IMR-90 (cell line): Measurements from ENCODE around the gene CTSO. TPM values are rescaled to one million over a fixed set of nuclear protein-coding genes. Genes with fewer than 3 reads are reported as not detected.

ENCODE experiments used
- ATAC-seq: fragments of 200-7000 bp; cut with Tn5 transposase; 2 replicates; pipeline ENCODE4 v1.9.1; 2020; ENCODE audit warnings: low read depth, mild to moderate bottlenecking, moderate library complexity
- BruUV-seq: library from RNA; stranded (reverse); fragments of 400-500 nt; replicated peaks from 2 replicates; lab custom pipeline; 2021; lab: Mats Ljungman, UMichigan
- CTCF ChIA-PET: fragments of 300-600 bp; formaldehyde crosslinking; extraction: SDS; loops from one replicate; lab custom pipeline; 2021; ENCODE audit warnings: antibody characterized with exemption; lab: Yijun Ruan, JAX
- POLR2A ChIA-PET: fragments of 300-600 bp; sonication (Branson Sonifier 250); formaldehyde crosslinking; loops from one replicate; lab custom pipeline; 2022; ENCODE audit warnings: antibody characterized with exemption; ENCODE audit not compliant: unreplicated experiment; lab: Charles Lee
- DNase-seq: peaks from one replicate; pipeline ENCODE4 v3.0.0; 2013
- H2AFZ ChIP-seq: replicated peaks from 2 replicates; pipeline ENCODE3; 2013; ENCODE audit warnings: low read length, mild to moderate bottlenecking; ENCODE audit not compliant: poor library complexity
- H2AK5ac ChIP-seq: 2 replicates; pipeline ENCODE4 v1.6.1; 2013; ENCODE audit warnings: low read depth, low read length, inconsistent platforms
- H2AK9ac ChIP-seq: replicated peaks from 2 replicates; pipeline ENCODE3; 2013; ENCODE audit warnings: mild to moderate bottlenecking, low read depth, low read length, moderate library complexity; ENCODE audit not compliant: poor library complexity
- H2BK120ac ChIP-seq: 2 replicates; pipeline ENCODE4 v1.6.1; 2013; ENCODE audit warnings: low read depth, low read length, inconsistent platforms
- H2BK15ac ChIP-seq: 3 replicates; pipeline ENCODE4 v1.6.1; 2013; ENCODE audit warnings: low read depth, low read length, inconsistent platforms
- H2BK20ac ChIP-seq: 2 replicates; pipeline ENCODE4 v1.6.1; 2013; ENCODE audit warnings: low read depth, mild to moderate bottlenecking, inconsistent platforms, low read length, moderate library complexity
- H2BK5ac ChIP-seq: 2 replicates; pipeline ENCODE4 v1.6.1; 2013; ENCODE audit warnings: mild to moderate bottlenecking, low read depth, low read length, inconsistent platforms; ENCODE audit not compliant: poor library complexity, severe bottlenecking
- H3K14ac ChIP-seq: replicated peaks from 2 replicates; pipeline ENCODE4 v1.6.1; 2013; ENCODE audit warnings: low read depth, low read length, inconsistent platforms
- H3K18ac ChIP-seq: 2 replicates; pipeline ENCODE4 v1.6.1; 2013; ENCODE audit warnings: low read depth, low read length, control low read depth
- H3K23ac ChIP-seq: 2 replicates; pipeline ENCODE4 v1.6.1; 2013; ENCODE audit warnings: low read depth, low read length, inconsistent platforms
- H3K27ac ChIP-seq: 2 replicates; pipeline ENCODE4 v1.5.1; 2013; ENCODE audit warnings: mild to moderate bottlenecking, control low read depth, low read length; ENCODE audit not compliant: insufficient read depth
- H3K27me3 ChIP-seq: 2 replicates; pipeline ENCODE4 v1.6.1; 2013; ENCODE audit warnings: low read length; ENCODE audit not compliant: control insufficient read depth, insufficient read depth
- H3K36me3 ChIP-seq: 2 replicates; pipeline ENCODE4 v1.6.1; 2013; ENCODE audit warnings: low read length, mixed read lengths; ENCODE audit not compliant: control insufficient read depth, insufficient read depth
- H3K4ac ChIP-seq: 2 replicates; pipeline ENCODE4 v1.6.1; 2013; ENCODE audit warnings: low read depth, low read length, inconsistent platforms
- H3K4me1 ChIP-seq: 2 replicates; pipeline ENCODE4 v1.6.1; 2013; ENCODE audit warnings: low read length, mixed read lengths; ENCODE audit not compliant: control insufficient read depth, insufficient read depth
- H3K4me2 ChIP-seq: 2 replicates; pipeline ENCODE4 v1.6.1; 2013; ENCODE audit warnings: low read depth, mild to moderate bottlenecking, control low read depth, low read length, moderate library complexity
- H3K4me3 ChIP-seq: 2 replicates; pipeline ENCODE4 v1.5.1; 2013; ENCODE audit warnings: low read depth, mild to moderate bottlenecking, control low read depth, low read length, moderate library complexity; ENCODE audit not compliant: insufficient read depth
- H3K56ac ChIP-seq: 2 replicates; pipeline ENCODE4 v1.6.1; 2013; ENCODE audit warnings: low read length, inconsistent platforms; ENCODE audit not compliant: insufficient read depth; ENCODE audit errors: extremely low read depth
- H3K79me1 ChIP-seq, 2 experiments: 2 replicates each; pipeline ENCODE4 v1.6.1; 2013; ENCODE audit warnings: low read length in 2 of 2, inconsistent platforms in 1 of 2, low read depth in 1 of 2
- H3K9ac ChIP-seq: 2 replicates; pipeline ENCODE4 v1.6.1; 2013; ENCODE audit warnings: low read depth, low read length, control low read depth
- H3K9me1 ChIP-seq: 2 replicates; pipeline ENCODE4 v1.6.1; 2013; ENCODE audit warnings: low read length, inconsistent platforms; ENCODE audit not compliant: insufficient read depth
- H3K9me3 ChIP-seq: 2 replicates; pipeline ENCODE4 v1.6.1; 2013; ENCODE audit warnings: low read length; ENCODE audit not compliant: control insufficient read depth, insufficient read depth
- H4K20me1 ChIP-seq: 2 replicates; pipeline ENCODE4 v1.6.1; 2013; ENCODE audit warnings: low read length, inconsistent platforms; ENCODE audit not compliant: insufficient read depth
- H4K5ac ChIP-seq: 2 replicates; pipeline ENCODE4 v1.6.1; 2013; ENCODE audit warnings: mild to moderate bottlenecking, low read depth, low read length, control low read depth
- H4K8ac ChIP-seq, 2 experiments: 2 replicates each; pipeline ENCODE4 v1.6.1; 2013; ENCODE audit warnings: low read depth in 2 of 2, low read length in 2 of 2, control low read depth in 1 of 2, inconsistent platforms in 1 of 2
- H4K91ac ChIP-seq: 2 replicates; pipeline ENCODE4 v1.6.1; 2013; ENCODE audit warnings: low read depth, low read length, inconsistent platforms; ENCODE audit not compliant: insufficient read depth
- BHLHE40 ChIP-seq: fragments of 150-350 bp; IDR thresholded peaks from 2 replicates; pipeline ENCODE4 v1.6.1; 2016; ENCODE audit warnings: mild to moderate bottlenecking, low read depth, low read length
- CEBPB ChIP-seq: IDR thresholded peaks from 2 replicates; pipeline ENCODE4 v1.6.1; 2012; ENCODE audit warnings: low read depth, low read length, improper control_type of control experiment
- CHD1 ChIP-seq: IDR thresholded peaks from 2 replicates; pipeline ENCODE4 v1.6.1; 2012; ENCODE audit warnings: low read depth, low read length, improper control_type of control experiment
- CTCF ChIP-seq: conservative IDR thresholded peaks from 2 replicates; pipeline ENCODE4 v1.5.1; 2012; ENCODE audit warnings: mild to moderate bottlenecking, low read depth, low read length, improper control_type of control experiment
- ELK1 ChIP-seq: fragments of 150-350 bp; IDR thresholded peaks from 2 replicates; pipeline ENCODE4 v1.6.1; 2016; ENCODE audit warnings: low read depth, mild to moderate bottlenecking, low read length, moderate library complexity, borderline replicate concordance
- FOS ChIP-seq: fragments of 150-350 bp; IDR thresholded peaks from 2 replicates; pipeline ENCODE4 v1.6.1; 2016; ENCODE audit warnings: low read depth, low read length
- MAFK ChIP-seq: IDR thresholded peaks from 2 replicates; pipeline ENCODE4 v1.6.1; 2012; ENCODE audit warnings: low read depth, low read length, improper control_type of control experiment
- NFE2L2 ChIP-seq: fragments of 150-350 bp; IDR thresholded peaks from 2 replicates; pipeline ENCODE4 v1.6.1; 2016; ENCODE audit warnings: low read depth, mild to moderate bottlenecking, low read length
- POLR2A ChIP-seq: IDR thresholded peaks from 2 replicates; pipeline ENCODE4 v1.6.1; 2012; ENCODE audit warnings: mild to moderate bottlenecking, low read depth, low read length
- RAD21 ChIP-seq: IDR thresholded peaks from 2 replicates; pipeline ENCODE4 v1.6.1; 2012; ENCODE audit warnings: low read length, improper control_type of control experiment
- RFX5 ChIP-seq: IDR thresholded peaks from 2 replicates; pipeline ENCODE4 v1.8.0; 2012; ENCODE audit warnings: low read depth, mild to moderate bottlenecking, low read length, moderate library complexity
- SMC3 ChIP-seq: fragments of 150-350 bp; IDR thresholded peaks from 2 replicates; pipeline ENCODE4 v1.6.1; 2016; ENCODE audit warnings: low read depth, mild to moderate bottlenecking, antibody characterized with exemption, low read length, moderate library complexity
- USF2 ChIP-seq: fragments of 150-350 bp; IDR thresholded peaks from 2 replicates; pipeline ENCODE4 v1.6.1; 2017; ENCODE audit warnings: mild to moderate bottlenecking, antibody characterized with exemption, low read length, low read depth
- WGBS, 2 experiments: methylation state at CpG; one replicate each; pipeline versions ENCODE4 v1.1.5 to v1.1.7; 2013; ENCODE audit warnings: missing lambda C conversion rate in 2 of 2; ENCODE audit not compliant: insufficient read length in 1 of 2; ENCODE audit errors: extremely low coverage in 2 of 2; 5-methylcytosine and 5-hydroxymethylcytosine counted together
- dilution Hi-C: fragments of 300-500 bp; cut with HindIII; formaldehyde crosslinking; loops from one replicate; pipeline ENCODE4 v1.14.3; 2018; ENCODE audit warnings: low sequenced_read_pairs; ENCODE audit not compliant: unreplicated experiment
- in situ Hi-C: fragments of 300-500 bp; cut with MboI; formaldehyde crosslinking; loops from 3 replicates; pipeline ENCODE4 v1.14.3; 2019; ENCODE audit warnings: low sequenced_read_pairs, inconsistent platforms, mixed read lengths
- intact Hi-C: fragments of 100-400 bp; cut with micrococcal nuclease; formaldehyde crosslinking; loops from 2 replicates; pipeline ENCODE4 v1.10.0; 2022
- polyA plus RNA-seq, 3 experiments: library from polyadenylated mRNA; depleted of rRNA; stranded (reverse); fragments of >200 nt; gene quantifications; 2 replicates each; pipeline ENCODE4 v1.2.3, GENCODE V29; 2012; ENCODE audit warnings: low replicate concordance in 1 of 3
- total RNA-seq: library from RNA; depleted of rRNA; stranded (reverse); fragments of >200 nt; gene quantifications from 2 replicates; pipeline ENCODE4 v1.2.3, GENCODE V29; 2012

Gene CTSO
- total and polyA plus RNA-seq, 2 of the 4 experiments (the other 2 are of a cell fraction) = 2.9 to 3.9 TPM

- H2BK120ac ChIP-seq = no peak overlapping the region
- in situ Hi-C loops = no loop called here
- dilution Hi-C loops = no loop called here
- BruUV-seq = no TSS peak
- ChIA-PET POLR2A (no interaction called here), CTCF (no interaction called here)
- WGBS, 2 experiments = no CpG with 5 or more reads among the region's 3 CpGs
- no peak overlapping the region for H2AFZ ChIP-seq
- no peak overlapping the region for H2BK15ac ChIP-seq
- H4K8ac ChIP-seq = no peak overlapping the region
- no peak overlapping the region for H2BK20ac ChIP-seq
- H3K23ac ChIP-seq = no peak overlapping the region
- H3K14ac ChIP-seq = no peak overlapping the region
- intact Hi-C loops = no loop called here
- no peak overlapping the region for H2AK5ac ChIP-seq
- no peaks in the 10 kb centered on the region for H3K9me3 ChIP-seq
- no peak overlapping the region for H3K4me2 ChIP-seq
- H3K18ac ChIP-seq = no peak overlapping the region
- H3K36me3 ChIP-seq = no peaks in the 10 kb centered on the region
- no peak overlapping the region for H3K4me3 ChIP-seq
- H2AK9ac ChIP-seq = no peak overlapping the region
- ATAC-seq (no peak), DNase-seq (no peak)
- H3K79me1 ChIP-seq = no peaks in the 10 kb centered on the region
- no peaks in the 10 kb centered on the region for H3K9me1 ChIP-seq
- H4K5ac ChIP-seq = no peak overlapping the region
- no peak overlapping the region for H3K56ac ChIP-seq
- H3K27ac ChIP-seq = no peak overlapping the region
- H3K9ac ChIP-seq = no peak overlapping the region
- no peaks in the 10 kb centered on the region for H3K4me1 ChIP-seq
- no peaks in the 10 kb centered on the region for H4K20me1 ChIP-seq
- H4K91ac ChIP-seq = no peak overlapping the region
- no peak overlapping the region for H3K4ac ChIP-seq
- H2BK5ac ChIP-seq = no peak overlapping the region
- TF ChIP-seq SMC3 (no peak), RAD21 (no peak), FOS (no peak), ELK1 (no peak), NFE2L2 (no peak), CTCF (no peak), RFX5 (no peak), CHD1 (no peak), BHLHE40 (no peak), CEBPB (no peak), MAFK (no peak), POLR2A (no peak), USF2 (no peak)
- no peaks in the 10 kb centered on the region for H3K27me3 ChIP-seq
Observed at GRCh38 chr4:155929833-155930232, 23.8 kb downstream of the CTSO start.
